ENCODE measurements around the gene CCDC134. TPM values are rescaled to one million over a fixed set of nuclear protein-coding genes. Genes with fewer than 3 reads are reported as not detected.

CCDC134 gene
- total and polyA plus RNA-seq, 2 of the 8 experiments (the other 6 are each of a cell fraction or from before 2014, with no cell fraction given) = 7.7 to 20.0 TPM

- Histone ChIP-seq H2BK120ac (replicated peaks; ENCODE audit: low read depth, low read length) (no peak overlapping the region), H3K27me3 (replicated peaks in 1 of 4; ENCODE audit: control insufficient read depth in 3 of 4, extremely low read depth in 1 of 4, insufficient read depth in 3 of 4, low read length in 3 of 4) (no peaks in the 10 kb centered on the region), H3K4ac (replicated peaks; ENCODE audit: insufficient read length, low read depth, low read length) (peak overlapping the region; percentile 21), H3K27ac (ENCODE audit: low read depth, low read length) (no peak overlapping the region), H2BK12ac (ENCODE audit: low read depth, low read length) (peak overlapping the region; percentile 62; the same call in 1 of the 2 replicates), H3K14ac (ENCODE audit: insufficient read length) (no peak overlapping the region), H4K20me1 (replicated peaks in 1 of 2; ENCODE audit: control insufficient read depth in 1 of 2, insufficient read depth in 2 of 2, low read length in 2 of 2) (peaks cover 11 to 29% of the 10 kb centered on the region in 2 experiments), H3K9ac (replicated peaks in 1 of 4; ENCODE audit: extremely low read depth in 1 of 4, low read depth in 3 of 4, low read length in 3 of 4) (no peak overlapping the region), H3K56ac (replicated peaks; ENCODE audit: insufficient read length, low read depth, low read length) (no peak overlapping the region), H3K18ac (ENCODE audit: extremely low read depth, low read length) (no peak overlapping the region), H3K79me2 (ENCODE audit: control insufficient read depth in 1 of 2, insufficient read depth in 2 of 2, low read length in 2 of 2) (peaks cover 55 to 94% of the 10 kb centered on the region in 2 experiments), H2AFZ (ENCODE audit: low read length) (no peak overlapping the region), H2BK15ac (ENCODE audit: low read length) (no peak overlapping the region), H2AK5ac (ENCODE audit: low read depth, low read length) (peak overlapping the region; percentile 54; the same call in 1 of the 2 replicates), H3K23ac (ENCODE audit: insufficient read length) (no peak overlapping the region), H4K5ac (ENCODE audit: insufficient read length, low read depth, low read length) (no peak overlapping the region), H3K4me3 (ENCODE audit: extremely low read depth in 1 of 4, insufficient read depth in 2 of 4, low read depth in 3 of 4, low read length in 4 of 4) (no peak overlapping the region), H3K4me2 (ENCODE audit: insufficient read depth in 1 of 2, low read depth in 2 of 2, low read length in 2 of 2) (no peak overlapping the region), H4K8ac (ENCODE audit: extremely low read depth, insufficient read depth, low read length) (no peak overlapping the region), H3K4me1 (replicated peaks in 1 of 4; ENCODE audit: control insufficient read depth in 3 of 4, insufficient read depth in 4 of 4, low read length in 3 of 4) (peaks cover 0 to 10% (median 4%) of the 10 kb centered on the region in 4 experiments; a peak in 3 of 7 replicates), H4K91ac (replicated peaks; ENCODE audit: insufficient read length, low read length) (no peak overlapping the region), H3K79me1 (ENCODE audit: low read depth, low read length) (peaks cover 24% of the 10 kb centered on the region), H3K23me2 (ENCODE audit: low read depth, low read length) (peaks cover 4% of the 10 kb centered on the region), H3K36me3 (ENCODE audit: control insufficient read depth in 2 of 4, insufficient read depth in 4 of 4, low read length in 3 of 4) (peaks cover 5 to 56% (median 27%) of the 10 kb centered on the region in 4 experiments), H2BK5ac (ENCODE audit: low read depth, low read length) (0 out of 2 replicates have a peak overlapping the region, but pooled peaks have one; percentile 20), H2BK20ac (ENCODE audit: low read length) (no peak overlapping the region), H3K9me3 (ENCODE audit: insufficient read depth in 2 of 2, low read depth in 1 of 2, low read length in 1 of 2) (no peaks in the 10 kb centered on the region)
- WGBS, 2 experiments (ENCODE audit: extremely low coverage in 1 of 2, insufficient coverage in 1 of 2, insufficient read length in 1 of 2, insufficient replicate concordance in 2 of 2, low coverage in 1 of 2, low lambda C conversion rate in 2 of 2, missing lambda C conversion rate in 1 of 2) = 83% methylated on average over 1 of the region's 1 CpG; no CpG with 5 or more reads in 1 of the 2 experiments
- POLR2A ChIA-PET (ENCODE audit: partially characterized antibody) = interaction anchor here (1.0 to 8.7 kb wide), 3 partner anchors 7 to 18 kb away, joined by 4 to 85 read pairs (median 4); partner anchors contain the start of gene SREBF2
- no peak for FAIRE-seq
- no peak for DNase-seq (ENCODE audit: low read depth in 1 of 2, low spot score in 2 of 2)
- CTCF ChIA-PET (ENCODE audit: partially characterized antibody) = interaction anchor here (0.6 to 2.1 kb wide), 4 partner anchors 18 to 466 kb away, joined by 3 to 7 read pairs (median 4); no protein-coding TSS in a partner anchor
- TF ChIP-seq JUND (IDR thresholded peaks at IDR 0.05; ENCODE audit: low read length) = no peak
- TF ChIP-seq TBP (IDR thresholded peaks at IDR 0.05; ENCODE audit: low read depth, low read length) = no peak
- TF ChIP-seq SP4 (IDR thresholded peaks at IDR 0.05; ENCODE audit: low read length) = no peak
- TF ChIP-seq PHF8 (conservative IDR thresholded peaks at IDR 0.05; ENCODE audit: low read depth, low read length) = no peak
- TF ChIP-seq POLR2AphosphoS5 (IDR thresholded peaks at IDR 0.05; ENCODE audit: low read depth, low read length) = no peak
Observed at GRCh38 chr22:41838842-41839618, 38.6 kb downstream of the CCDC134 start.

Measured in H1 (cell line).